Ishikawa (cell line): Measurements from ENCODE around the gene CNTNAP2.

Experiments
- EP300 ChIP-seq: IDR thresholded peaks from 2 replicates; pipeline ENCODE4 v1.6.1; 2012; ENCODE audit warnings: borderline replicate concordance
- RAD21 ChIP-seq: IDR thresholded peaks from 2 replicates; pipeline ENCODE4 v1.6.1; 2012; ENCODE audit warnings: low read depth
- REST ChIP-seq: IDR thresholded peaks from 2 replicates; pipeline ENCODE4 v1.6.1; 2012; ENCODE audit warnings: low read depth, mild to moderate bottlenecking
- TAF1 ChIP-seq: IDR thresholded peaks from 2 replicates; pipeline ENCODE4 v1.6.1; 2012; ENCODE audit warnings: low read depth, mild to moderate bottlenecking
- ZBTB7A ChIP-seq: IDR thresholded peaks from 2 replicates; pipeline ENCODE4 v1.6.1; 2012; ENCODE audit warnings: low read depth

- TF ChIP-seq ZBTB7A (no peak), RAD21 (no peak), REST (no peak), EP300 (no peak), TAF1 (no peak)
Measured at GRCh38 chr7:148464947-148465346, 2348.3 kb downstream of the CNTNAP2 start.
